GM18508 (cell line): ENCODE results near the gene C15orf40.
"Not testable (repeated sequence)": the region's sequence is repeated elsewhere in the genome, so short reads cannot be mapped to it uniquely, and the experiment has no call there.

Experiments
- ATAC-seq: cut with Tn5 transposase; IDR thresholded peaks from one replicate; pipeline ENCODE4 v1.9.1; 2021; ENCODE audit warnings: moderate number of reproducible peaks; ENCODE audit not compliant: insufficient read depth, unreplicated experiment

C15orf40 gene

DNA sequence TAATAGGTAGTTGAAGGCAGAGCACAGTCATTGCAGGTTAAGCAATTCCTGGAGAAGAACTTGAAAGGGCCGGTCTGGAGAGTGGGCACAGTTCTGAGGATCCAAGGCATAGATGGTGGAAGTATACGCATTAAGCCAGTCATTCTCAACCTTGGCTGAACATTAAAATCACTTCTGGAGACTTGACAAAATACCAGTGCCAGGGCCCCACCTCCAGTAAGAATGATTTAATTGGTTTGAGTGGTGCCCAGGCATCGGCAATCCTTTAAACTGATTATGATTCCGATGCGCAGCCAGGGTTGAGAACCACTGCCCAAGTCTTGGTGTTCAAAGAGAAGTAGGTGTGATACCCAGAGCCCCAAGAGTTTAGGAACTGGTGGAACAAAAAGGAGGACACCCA is 52.0 kb downstream of the C15orf40 start:
- ATAC-seq, result no peak

DNA sequence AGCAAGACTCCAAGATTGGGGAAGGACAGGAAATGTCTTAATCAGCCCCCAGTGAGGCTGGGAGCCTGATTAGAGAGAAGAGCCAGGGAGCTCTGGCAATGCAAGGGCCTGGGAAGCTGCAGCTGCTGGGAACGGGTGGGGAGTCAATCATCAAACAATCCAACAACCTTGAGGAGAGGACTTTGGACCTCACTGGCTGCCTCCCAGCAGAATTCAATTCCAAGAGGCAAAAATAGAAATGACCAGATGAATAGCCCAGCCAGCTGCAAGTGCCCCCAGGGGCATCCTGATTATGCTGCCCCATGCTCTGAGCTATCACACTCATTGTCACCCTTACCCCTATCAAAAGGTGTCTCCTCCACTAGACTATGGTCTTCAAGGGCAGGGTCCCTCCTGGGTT is 52.8 kb downstream of the C15orf40 start:
- ATAC-seq, result no peak

DNA sequence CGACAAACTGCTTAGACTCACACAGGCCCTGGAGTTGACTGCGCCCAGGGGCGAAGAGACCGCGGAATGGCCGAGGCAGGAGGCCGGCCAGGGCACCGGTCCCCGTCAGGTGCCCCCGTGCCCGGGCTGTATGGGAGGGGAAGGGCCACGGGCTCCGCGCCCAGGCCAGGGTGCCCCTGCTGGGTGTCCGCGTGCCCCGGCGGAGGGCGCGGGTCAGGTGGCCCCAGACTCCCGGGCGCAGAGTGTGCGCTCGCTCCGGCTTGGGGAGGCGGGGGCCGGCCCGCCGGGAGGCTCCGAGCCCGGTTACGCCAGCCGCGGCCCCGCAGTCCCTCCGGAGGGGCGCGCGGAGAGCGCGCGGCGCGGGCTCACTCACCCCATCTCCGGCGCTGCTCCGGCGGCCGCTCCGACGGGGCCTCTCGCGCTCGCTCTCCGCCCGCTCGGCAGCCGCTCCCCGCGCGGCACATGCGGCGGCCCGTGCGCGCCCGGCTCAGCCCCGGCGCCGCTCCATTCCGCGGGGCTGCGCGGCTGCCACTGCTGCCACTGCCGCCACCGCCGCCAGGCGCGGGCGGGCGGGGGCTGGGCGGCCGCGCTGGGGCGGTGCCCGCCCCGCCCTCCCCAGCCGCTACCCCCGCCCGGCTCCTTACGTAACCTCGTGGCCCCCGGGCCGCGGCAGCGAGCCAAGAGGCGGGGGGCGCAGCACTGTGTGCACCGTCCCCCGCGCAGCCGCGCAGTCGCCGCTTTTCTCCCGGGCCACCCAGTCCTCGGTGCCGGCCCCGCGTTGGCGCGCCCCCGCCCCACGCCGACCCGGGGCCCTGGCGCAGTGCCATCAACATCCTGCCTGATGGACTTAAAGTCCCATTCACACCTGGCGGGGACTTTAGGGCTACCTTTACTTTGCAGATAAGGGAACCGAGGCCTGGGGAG is 59.0 kb downstream of the C15orf40 start, which contains the start of gene HOMER2:
Gene HOMER2 (minus strand): TSS at position 563 of the 924 bp plus-strand sequence. CDS start 185 bp downstream, at position 378.
- no peak for ATAC-seq

DNA sequence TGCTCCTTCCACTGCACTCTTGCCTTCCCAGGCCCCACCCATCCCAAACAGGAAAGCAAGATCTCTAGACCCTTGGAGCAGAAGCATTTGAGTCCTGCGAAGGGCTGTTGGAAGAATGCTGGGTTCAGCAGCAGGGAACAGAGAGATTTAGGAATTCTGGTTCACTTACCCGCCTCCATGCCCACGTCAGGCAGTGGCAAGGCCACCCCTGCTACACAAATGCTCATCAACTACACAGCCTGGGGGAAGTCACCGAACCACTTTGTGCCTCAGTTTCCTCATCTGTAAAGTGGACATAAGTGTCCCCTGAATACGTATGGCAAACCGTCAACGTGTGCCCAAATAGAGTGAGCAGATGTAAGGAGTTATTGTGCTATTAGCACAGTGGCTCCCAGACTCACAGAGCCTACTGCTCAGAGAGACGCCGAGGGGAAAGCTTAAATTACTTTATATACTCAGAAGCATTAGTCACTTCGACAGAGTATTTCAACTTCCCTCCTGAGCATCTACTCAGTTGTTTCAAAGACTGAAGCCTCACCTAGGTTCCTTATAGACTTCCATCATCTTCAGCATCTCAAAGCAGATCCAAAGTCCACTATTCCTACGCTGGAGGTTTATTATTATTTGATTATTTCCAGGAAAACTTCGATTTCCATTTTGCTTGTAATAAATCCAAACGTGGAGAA is 59.8 kb downstream of the C15orf40 start:
- no peak for ATAC-seq

- no peak for ATAC-seq
These were observed 60.6 kb downstream of the C15orf40 start for GRCh38 chr15:82950746-82951370.

- no peak for ATAC-seq
These were observed 61.1 kb downstream of the C15orf40 start for GRCh38 chr15:82950295-82950694.

DNA sequence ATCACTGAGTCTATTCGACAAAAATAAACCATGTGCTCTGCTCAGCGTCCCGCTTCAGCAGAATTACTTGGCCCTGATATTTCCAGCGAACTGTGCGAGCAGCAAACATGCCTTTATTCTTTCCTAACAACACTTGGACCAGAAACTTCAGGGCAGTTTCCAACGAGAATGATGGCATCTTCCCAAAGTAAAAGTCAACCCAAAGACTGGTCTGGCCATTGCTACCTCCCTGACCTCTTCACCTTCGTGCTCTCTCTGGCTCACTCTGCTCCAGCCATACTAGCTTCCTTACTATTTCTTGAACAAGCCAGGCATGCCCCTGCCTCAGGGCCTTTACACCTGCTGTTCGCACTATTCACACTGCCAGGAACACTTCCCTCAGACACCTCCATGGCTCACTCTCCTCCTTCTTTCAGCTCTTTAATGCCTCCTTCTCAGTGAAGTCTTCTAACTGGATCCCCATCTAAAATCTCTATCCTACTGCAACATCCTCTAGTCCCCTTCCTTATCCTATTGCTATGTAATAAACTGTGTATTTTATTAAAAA is 65.2 kb downstream of the C15orf40 start:
- no peak for ATAC-seq

DNA sequence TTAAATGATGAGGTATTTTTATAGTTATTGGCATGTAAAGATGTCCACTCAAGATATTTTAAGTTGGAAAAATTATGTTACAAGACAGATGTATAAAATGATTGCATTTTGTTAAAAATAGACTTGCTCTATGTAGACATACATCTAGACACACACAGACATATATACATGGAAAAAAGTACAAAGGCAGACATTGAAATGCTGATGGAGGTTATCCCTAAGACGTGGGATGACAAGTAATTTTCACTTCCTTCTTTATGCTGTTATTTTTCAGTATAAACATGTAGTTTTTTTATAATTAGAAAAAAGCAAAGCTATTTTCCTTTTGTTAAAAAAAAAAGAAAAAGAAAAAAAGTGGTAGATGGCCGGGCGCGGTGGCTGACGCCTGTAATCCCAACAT is 66.1 kb downstream of the C15orf40 start:
- no peak for ATAC-seq

GRCh38 chr15:82944821-82945220 is 66.6 kb downstream of the C15orf40 start:
- ATAC-seq, result no peak

DNA sequence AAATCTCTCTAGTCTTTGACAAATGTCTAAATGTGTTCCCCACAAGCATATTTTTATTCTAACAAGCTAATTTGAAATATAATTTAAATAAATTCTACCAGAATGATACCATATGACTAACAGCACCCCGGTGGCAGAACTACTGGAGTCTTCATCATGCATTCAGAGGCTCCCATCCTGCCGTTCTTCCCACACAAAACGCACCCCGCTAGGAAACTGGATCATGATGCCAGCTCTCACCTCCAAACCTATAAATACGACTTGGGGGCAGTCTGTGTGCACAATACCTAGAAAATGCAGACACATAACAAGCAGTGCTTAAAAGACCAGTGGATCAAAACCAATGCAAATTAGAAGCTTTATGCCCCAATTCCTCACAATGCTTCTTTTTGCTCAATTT is 67.4 kb downstream of the C15orf40 start:
- no peak for ATAC-seq

- no peak for ATAC-seq
These were observed 68.3 kb downstream of the C15orf40 start for GRCh38 chr15:82943176-82943575.

GRCh38 chr15:82942691-82943090 is 68.7 kb downstream of the C15orf40 start:
- ATAC-seq, result no peak

GRCh38 chr15:82939678-82940077 is 71.8 kb downstream of the C15orf40 start:
- ATAC-seq, result not testable (repeated sequence)
